NT2/D1 (cell line): ENCODE measurements around the gene KAZN.

ENCODE experiments used
- SUZ12 ChIP-seq: IDR thresholded peaks from 2 replicates; pipeline ENCODE4 v1.6.1; 2011; ENCODE audit not compliant: insufficient read length, insufficient read depth; ENCODE audit errors: extremely low read depth
- YY1 ChIP-seq: IDR thresholded peaks from 2 replicates; pipeline ENCODE4 v1.6.1; 2011; ENCODE audit not compliant: insufficient read length, insufficient read depth

- TF ChIP-seq YY1 (no peak), SUZ12 (no peak)
Observed at GRCh38 chr1:14718476-14718875, 120.0 kb downstream of the KAZN start.
